Measurements from ENCODE around the gene ACAP1.

DNA sequence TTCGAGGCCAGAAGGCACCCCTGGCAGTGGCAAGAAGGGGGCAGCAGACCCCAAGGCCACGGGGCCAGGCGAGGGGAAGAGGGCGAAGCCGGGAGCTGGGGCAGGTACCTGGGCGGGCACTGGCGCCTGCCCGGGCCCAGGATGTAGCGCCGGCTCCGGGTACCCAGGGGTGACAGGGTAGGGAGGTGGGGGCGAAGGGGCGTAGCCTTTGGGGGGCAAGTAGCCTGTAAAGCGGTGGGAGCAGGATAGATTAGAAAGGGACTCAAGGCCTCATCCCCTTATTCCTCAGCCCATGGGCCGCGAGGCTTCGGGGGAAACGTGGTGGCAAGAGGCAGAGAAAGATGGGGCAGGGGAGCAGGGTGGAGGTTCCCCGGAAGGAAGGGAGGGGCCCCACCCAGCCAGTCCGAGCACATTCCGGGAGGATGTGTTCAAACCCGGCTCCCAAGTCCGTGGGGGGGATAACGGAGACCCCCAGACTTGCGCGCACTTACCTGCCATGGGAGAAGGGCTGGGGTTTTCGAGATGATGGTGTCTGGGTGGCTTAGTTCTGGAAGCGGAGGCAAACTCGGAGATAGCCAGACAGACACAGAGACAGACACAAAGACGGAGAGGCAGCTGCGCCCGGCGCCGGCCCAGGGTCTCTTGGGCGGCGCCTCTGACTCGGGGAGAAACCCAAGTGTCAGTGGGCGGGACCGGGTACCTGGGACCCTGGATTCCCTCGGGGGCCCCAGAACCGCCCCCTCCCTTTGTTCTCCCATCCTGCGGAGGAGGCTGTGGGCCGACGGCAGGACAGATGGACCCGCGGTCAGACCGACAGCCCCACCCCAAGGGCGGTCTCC, 57.5 kb downstream of the ACAP1 start:
- TF ChIP-seq ELF4 (IDR thresholded peaks at IDR 0.05): no peak
- no peak for TF ChIP-seq FOXK2 (IDR thresholded peaks at IDR 0.05)
- TF ChIP-seq BHLHE40 (IDR thresholded peaks at IDR 0.05; ENCODE audit: borderline replicate concordance): no peak
- no peak for TF ChIP-seq HDGF (IDR thresholded peaks at IDR 0.05; ENCODE audit: borderline replicate concordance)
- TF ChIP-seq SUZ12 (IDR thresholded peaks at IDR 0.05): no peak

Data from HEK293T (cell line).